ENCODE measurements around the gene MLEC.

- TF ChIP-seq GATA2 (IDR thresholded peaks at IDR 0.05; ENCODE audit: low read depth, low read length) (no peak), GATA3 (IDR thresholded peaks at IDR 0.05; ENCODE audit: low read depth, low read length) (no peak)
These were observed 12.6 kb downstream of the MLEC start for GRCh38 chr12:120699553-120699952.

Data from SH-SY5Y (cell line).